GOT3 (cell line): ENCODE results near the gene RNF126.

ENCODE experiments used
- DNase-seq: peaks from one replicate; lab custom pipeline; 2025; ENCODE audit warnings: mixed read lengths; lab: John Stamatoyannopoulos, UW

RNF126 gene

DNA sequence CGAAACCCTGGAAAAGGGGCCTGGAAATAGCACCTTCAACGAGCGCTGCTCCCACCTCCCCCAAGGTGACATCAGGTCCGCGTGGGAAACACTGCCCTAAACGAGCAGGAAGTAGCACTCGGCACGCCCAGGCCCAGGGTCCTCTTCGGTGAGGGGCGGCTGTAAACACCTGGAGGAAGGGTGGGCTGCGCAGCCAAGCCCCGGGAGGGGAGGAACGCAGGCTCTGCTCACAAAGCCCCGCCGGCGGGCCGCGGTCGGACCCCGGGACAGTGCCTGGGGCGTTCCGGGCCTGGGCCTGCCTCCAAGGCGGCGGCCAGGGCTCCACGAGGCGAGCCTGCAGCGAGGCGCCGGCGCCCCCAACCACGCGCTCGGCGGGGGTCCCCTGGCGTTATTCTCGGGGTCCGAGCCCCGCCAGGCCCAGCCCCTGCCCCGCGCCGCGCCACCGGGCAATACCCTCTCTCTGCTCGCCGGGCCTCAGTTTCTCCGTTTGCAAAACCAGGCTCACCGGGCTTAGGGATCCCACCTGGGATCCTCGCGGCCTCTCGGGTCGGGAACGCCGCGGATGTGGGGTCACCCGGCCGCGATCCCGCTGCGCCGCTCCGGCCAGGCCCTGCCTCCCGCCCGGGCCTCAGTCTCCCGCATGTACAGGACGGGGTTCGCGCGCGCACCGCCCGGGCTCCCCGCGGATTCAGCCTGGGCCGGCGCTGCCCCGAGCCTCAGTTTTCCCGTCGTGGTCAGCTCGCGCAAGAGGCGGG, 630 bp downstream of the RNF126 start:
- DNase-seq: no peak

DNA sequence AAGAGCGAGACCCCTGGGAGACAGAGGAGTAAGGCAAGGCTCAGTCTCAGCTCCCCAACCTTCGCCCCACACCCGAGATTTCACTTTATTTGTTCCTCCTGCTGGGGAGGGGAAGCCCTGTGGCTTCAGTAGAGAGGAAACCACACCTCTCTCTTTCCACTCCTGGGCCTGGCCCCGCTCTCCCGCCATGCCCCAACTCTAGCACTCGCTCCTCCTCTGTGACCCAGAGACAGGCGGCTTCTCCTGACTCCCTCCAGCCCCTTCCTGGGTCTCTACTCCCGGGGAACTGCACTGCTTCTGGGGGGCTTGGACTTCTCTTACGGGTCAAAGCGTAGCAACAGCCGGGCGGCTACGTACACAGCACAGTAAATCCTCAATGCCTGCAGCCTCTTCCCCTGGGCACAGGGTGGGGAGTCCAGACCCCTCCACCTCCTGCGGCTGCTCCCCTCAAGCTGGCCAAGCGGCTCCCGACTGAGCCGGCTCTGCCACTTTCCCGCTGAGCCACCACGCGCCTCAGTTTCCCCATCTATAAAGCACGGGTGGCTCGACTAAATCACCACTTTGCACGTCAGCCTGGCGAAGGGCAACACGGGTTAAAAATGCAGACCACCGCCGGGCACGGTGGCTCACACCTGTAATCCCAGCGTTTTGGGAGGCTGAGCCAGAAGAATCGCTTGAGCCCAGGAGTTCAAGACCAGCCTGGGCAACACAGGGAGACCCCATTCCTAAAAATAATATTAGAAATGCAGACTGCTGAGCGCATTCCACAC, 1.4 kb downstream of the RNF126 start:
- no peak for DNase-seq

GRCh38 chr19:660793-661426, 2.1 kb downstream of the RNF126 start:
- no peak for DNase-seq

DNA sequence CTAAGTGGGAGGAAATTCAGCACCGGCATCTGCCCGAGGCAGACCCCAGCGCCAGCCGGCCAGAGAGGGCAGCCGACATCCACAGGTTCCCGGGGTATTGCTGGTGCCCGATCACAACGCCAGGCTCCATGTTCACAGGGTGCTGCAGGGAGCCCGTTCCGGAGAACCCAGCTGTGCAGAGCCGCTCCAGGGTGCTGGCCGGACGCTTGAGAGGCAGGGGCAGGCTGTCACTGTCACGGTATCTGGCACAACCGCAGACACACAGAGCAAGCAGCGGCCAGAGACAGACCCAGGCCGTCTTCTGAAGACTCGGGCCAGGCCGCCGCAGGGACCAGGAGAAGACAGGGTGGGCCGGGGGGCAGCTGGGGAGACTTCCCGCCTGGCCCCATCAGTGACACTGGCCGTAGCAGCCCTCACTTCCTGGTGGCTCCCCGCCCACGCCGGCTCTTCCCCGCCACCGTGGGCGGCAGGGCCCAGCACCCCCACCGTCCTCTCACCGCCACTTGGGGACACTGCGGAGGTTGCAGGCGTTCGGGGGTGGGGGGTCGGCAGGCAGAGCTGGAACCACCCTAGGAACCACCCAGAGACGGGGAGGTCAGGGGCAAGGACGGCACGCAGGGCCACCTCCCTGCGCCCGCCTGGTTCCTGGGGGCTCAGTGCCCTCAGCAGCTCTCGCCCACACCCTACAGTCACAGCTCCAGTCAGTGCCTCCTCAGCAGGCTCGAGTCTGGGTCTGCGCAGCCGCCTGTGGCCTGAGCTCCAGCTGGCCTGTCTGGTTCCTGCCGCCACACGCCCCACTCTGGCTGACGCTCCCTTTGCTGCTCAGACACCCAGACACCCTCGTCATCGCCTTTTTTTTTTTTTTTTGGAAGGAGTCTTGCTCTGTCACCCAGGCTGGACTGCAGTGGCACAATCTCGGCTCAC, 3.8 kb downstream of the RNF126 start:
- DNase-seq: no peak

DNA sequence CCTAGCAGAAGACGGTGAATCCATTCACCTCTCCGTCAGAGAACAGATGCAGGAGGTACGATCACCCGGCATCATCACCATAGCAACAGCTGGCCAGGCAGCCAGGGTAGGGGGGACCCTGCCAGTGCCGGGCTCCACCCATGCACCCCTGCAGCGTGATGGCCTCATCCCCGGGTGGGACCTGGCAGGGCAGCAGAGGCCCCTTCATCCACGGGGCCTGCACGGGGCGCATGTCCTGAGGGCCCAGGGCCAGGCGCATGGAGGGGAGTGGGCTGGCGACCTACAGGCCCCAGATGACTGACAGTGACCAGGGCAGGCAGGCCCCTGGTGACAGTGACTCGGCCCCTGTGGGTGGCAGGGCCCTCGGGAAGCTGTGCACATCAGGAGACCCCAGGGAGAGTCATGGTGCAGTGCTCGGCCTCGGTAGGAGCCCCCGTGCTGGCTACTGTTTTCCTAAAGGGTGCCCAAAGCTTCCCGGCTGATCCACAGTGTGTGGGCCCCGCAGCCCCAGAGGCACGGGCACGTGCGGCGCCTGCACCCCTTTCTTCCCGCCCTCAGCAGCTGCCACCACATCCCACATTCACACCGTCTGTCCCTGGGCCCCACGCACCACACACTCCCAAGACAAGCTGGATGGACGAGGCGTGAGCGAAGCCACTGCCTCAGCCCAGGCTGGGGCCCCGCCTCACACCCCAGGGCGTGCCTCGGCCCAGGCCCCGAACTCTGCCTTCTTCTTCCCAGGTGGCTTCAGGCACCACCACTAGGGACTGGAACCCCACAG, 4.8 kb downstream of the RNF126 start:
- no peak for DNase-seq

GRCh38 chr19:657611-658010, 5.4 kb downstream of the RNF126 start:
- DNase-seq: no peak

DNA sequence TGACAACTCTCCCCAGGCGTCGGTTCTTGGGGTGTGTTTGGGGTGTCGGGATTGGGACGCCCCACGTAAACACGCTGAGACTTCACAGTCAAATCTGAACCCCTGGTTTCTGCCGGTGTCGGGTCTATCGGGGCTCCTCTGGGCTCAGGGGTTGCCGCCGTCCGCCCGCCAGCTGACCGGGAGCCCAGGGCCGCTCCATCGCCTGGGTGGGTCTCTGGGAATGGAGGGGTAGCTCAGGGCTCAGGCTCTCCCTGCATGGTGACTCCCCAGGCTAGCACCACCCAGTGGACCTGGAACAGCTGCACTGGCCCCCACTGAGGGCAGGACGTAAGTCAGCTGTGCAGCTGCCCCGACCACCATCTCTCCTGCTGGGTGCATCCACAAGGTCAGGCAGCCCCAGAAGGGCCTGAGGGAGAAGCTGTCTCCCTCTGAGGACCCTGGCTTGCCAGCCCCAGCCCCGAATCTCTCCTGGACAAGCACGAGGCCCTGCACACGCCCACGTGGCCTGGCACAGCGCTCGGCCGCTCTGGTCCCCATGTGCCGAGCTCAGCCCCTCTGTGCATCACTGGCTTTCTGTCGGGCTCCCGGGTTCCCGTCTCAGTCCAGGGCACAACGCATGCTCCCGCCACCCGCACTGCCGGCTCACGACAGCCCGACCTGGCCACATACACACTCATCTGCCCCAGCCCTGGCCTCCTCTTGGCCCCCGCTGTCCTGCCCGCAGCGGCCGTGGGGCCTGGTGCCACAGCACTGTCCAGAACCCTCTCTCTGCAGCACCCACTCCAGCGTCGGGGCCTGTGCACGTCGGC, 6.1 kb downstream of the RNF126 start:
- DNase-seq: no peak

- no peak for DNase-seq
Observed at GRCh38 chr19:655691-656090, 7.3 kb downstream of the RNF126 start.

- no peak for DNase-seq
Observed at GRCh38 chr19:653425-653824, 9.6 kb downstream of the RNF126 start.

- no peak for DNase-seq
Observed at GRCh38 chr19:652467-653389, 10.3 kb downstream of the RNF126 start.

DNA sequence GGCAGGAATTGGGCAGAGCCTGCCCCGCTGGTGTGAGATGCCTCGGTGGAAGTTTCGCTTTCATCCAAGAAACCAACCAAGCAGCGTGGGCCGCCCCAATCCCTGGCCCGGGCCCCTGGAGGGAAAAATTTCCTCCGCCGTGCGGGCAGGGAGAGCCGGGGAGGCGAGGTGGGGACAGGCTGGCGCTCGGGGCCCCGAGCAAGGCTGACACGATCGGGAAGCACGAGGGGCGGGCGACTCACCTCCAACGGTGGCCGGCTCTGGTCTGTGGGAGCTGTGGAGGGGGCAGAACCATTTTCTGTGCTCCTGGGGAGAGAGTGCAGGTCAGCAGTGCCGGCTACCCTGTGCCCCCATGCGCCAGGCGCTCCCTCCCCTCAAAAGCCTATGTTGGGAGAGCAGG, 11.0 kb downstream of the RNF126 start:
- no peak for DNase-seq

DNA sequence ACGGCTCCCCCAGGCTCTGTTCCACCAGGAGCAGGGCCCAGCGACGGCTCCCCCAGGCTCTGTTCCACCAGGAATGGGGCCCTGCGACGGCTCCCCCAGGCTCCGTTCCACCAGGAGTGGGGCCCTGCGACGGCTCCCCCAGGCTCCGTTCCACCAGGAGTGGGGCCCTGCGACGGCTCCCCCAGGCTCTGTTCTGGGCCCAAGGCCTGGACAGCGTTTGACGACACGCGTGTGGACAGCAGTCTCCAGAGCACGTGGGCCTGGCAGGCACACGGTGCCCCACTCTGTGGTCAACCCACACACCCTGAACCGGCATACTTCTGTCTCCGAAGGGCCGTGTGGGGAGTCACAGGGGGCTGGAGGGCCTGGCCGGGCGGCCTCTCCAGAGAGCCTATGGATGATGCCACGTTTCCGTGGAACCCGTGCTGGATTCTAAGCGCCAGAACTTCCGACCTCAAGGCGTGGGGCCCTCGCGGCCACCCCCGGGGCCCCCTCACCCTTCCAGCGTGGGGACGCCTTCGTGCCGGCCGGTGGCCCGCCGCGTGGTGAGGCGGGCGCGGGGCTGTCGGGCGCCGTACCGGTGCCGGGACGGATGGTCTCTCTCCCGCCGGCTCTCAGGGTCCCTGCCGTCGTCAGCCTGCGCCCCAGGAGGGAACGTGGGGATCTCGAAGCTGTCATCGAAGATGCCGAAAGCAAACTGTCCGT, 11.7 kb downstream of the RNF126 start:
- no peak for DNase-seq

GRCh38 chr19:650121-650520, 12.9 kb downstream of the RNF126 start:
- DNase-seq: no peak

- DNase-seq: no peak
Observed at GRCh38 chr19:648904-649801, 13.9 kb downstream of the RNF126 start.

- no peak for DNase-seq
Observed at GRCh38 chr19:648305-648704, 14.7 kb downstream of the RNF126 start.

DNA sequence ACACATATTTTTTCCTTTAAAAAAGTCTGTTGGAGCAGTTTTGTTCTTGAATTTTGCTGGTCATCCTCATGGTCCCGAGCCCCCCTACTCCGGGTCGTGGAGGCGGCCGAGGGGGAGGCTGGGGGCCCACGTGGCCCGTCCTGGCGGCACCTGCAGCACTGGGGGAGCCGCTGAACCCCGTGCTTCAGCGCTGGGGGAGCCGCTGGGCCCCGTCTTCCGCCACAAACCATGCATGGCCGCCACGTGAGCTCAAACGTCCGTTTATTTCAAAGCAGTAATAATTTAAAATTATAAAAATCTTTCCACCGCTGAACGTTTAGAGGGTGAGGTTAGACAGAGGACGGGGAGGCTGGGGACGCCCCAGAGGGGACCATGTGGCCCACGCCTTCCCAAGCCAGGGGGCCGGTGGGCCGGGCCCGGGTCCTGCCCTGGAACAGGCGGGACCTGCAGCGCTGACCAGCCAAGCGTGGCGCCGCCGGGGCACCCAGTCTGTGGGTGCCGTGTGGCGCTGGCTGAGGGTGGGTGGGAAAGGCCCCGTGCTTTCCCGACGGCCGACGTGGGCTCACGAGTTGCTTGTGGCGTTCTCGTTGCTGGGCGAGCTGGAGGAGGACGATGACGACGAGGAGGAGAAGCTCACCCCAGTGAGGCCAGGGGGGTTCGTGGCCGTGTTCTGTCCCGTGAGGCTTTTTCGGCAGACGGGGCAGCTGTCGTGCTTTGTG, 15.3 kb downstream of the RNF126 start:
- DNase-seq: no peak
